Mucosa of stomach (tissue), 1 donor: ENCODE results near the gene RNF213.
A peak's percentile ranks its signal among the peaks of the same experiment; 100 is the strongest.

Experiments used
- H3K27me3 ChIP-seq: one replicate; pipeline ENCODE4 v1.7.0; 2013; ENCODE audit warnings: mild to moderate bottlenecking, low read length; ENCODE audit not compliant: control insufficient read depth, insufficient read depth
- H3K36me3 ChIP-seq: one replicate; pipeline ENCODE4 v1.7.0; 2013; ENCODE audit warnings: low read length; ENCODE audit not compliant: control insufficient read depth, insufficient read depth
- H3K4me1 ChIP-seq: one replicate; pipeline ENCODE4 v1.7.0; 2013; ENCODE audit warnings: mild to moderate bottlenecking, low read length; ENCODE audit not compliant: control insufficient read depth, insufficient read depth
- H3K4me3 ChIP-seq: one replicate; pipeline ENCODE4 v1.7.0; 2013; ENCODE audit warnings: low read length
- H3K9ac ChIP-seq: one replicate; pipeline ENCODE4 v1.7.0; 2013; ENCODE audit warnings: mild to moderate bottlenecking, low read length, moderate library complexity
- H3K9me3 ChIP-seq: one replicate; pipeline ENCODE4 v1.7.0; 2013; ENCODE audit warnings: mild to moderate bottlenecking, low read length, moderate library complexity; ENCODE audit not compliant: control insufficient read depth
- donor health status: Pancreatic carcinoma.

The RNF213 gene

GRCh38 chr17:80260791-80261158, at the start of gene RNF213:
Gene RNF213, plus strand, starts transcription at chr17:80260852. Its CDS starts 2,830 bp downstream, at chr17:80263682.
- Histone ChIP-seq H3K4me1 (peaks cover 41% of the 10 kb centered on the region), H3K27me3 (no peaks in the 10 kb centered on the region), H3K9ac (peak within 1 kb of the TSS; percentile 91), H3K4me3 (peak within 1 kb of the TSS; percentile 74), H3K36me3 (no peaks in the 10 kb centered on the region), H3K9me3 (no peaks in the 10 kb centered on the region)

DNA sequence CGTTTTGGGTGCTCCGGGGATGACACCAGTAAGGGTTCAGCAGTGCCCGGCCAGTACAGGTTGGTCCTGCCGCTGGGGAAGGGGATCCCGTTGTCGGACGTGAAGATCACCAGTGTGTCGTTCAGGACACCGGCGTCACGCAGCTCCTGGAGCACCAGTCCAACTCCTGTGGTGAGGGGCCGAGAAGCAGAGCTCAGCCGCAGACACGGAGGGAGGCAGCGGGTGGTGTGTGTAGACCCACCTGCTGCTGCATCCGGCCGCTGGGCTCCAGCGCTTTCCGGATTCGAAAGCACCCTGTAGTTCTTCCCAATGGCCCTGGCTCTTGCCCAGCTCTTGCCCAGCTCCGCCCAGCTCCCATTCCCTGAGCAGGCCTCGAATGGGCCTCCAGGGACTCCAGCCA, 48.5 kb upstream of the RNF213 start:
- peaks cover 13% of the 10 kb centered on the region for H3K36me3 ChIP-seq
- H3K4me1 ChIP-seq: no peaks in the 10 kb centered on the region
- no peak overlapping the region for H3K9ac ChIP-seq
- H3K9me3 ChIP-seq: no peaks in the 10 kb centered on the region
- no peak overlapping the region for H3K4me3 ChIP-seq
- no peaks in the 10 kb centered on the region for H3K27me3 ChIP-seq

GRCh38 chr17:80212511-80212910, 48.1 kb upstream of the RNF213 start:
- H3K9ac ChIP-seq: no peak overlapping the region
- H3K9me3 ChIP-seq: no peaks in the 10 kb centered on the region
- H3K36me3 ChIP-seq: peaks cover 15% of the 10 kb centered on the region
- no peaks in the 10 kb centered on the region for H3K4me1 ChIP-seq
- H3K27me3 ChIP-seq: no peaks in the 10 kb centered on the region
- H3K4me3 ChIP-seq: no peak overlapping the region

GRCh38 chr17:80212962-80213642, 47.5 kb upstream of the RNF213 start:
- H3K36me3 ChIP-seq: peaks cover 18% of the 10 kb centered on the region

DNA sequence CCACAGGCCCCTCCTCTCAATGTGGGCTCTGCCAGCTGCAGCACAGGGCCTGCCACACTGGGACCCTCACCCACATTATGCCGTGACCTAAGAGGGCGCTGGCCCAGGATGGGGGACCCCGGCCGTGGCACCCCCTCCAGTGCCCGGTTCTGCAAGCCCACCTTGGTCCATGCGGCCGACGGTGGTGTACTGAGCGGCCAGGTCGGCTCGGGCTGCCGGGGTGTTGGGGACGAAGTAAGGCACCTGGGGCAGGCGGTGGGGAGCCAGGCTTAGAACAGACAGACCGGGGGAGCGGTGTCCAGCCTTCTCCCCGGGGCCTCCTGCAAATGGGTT, 47.0 kb upstream of the RNF213 start:
- no peaks in the 10 kb centered on the region for H3K9me3 ChIP-seq
- no peaks in the 10 kb centered on the region for H3K27me3 ChIP-seq
- peaks cover 6% of the 10 kb centered on the region for H3K4me1 ChIP-seq
- H3K4me3 ChIP-seq: no peak overlapping the region
- peaks cover 18% of the 10 kb centered on the region for H3K36me3 ChIP-seq
- no peak overlapping the region for H3K9ac ChIP-seq

More at GRCh38 chr17:80212962-80213642, 47.5 kb upstream of the RNF213 start:
- Histone ChIP-seq H3K27me3 (no peaks in the 10 kb centered on the region), H3K9ac (no peak overlapping the region), H3K9me3 (no peaks in the 10 kb centered on the region), H3K4me1 (peaks cover under 1% of the 10 kb centered on the region), H3K4me3 (no peak overlapping the region)

GRCh38 chr17:80214012-80214877, 46.4 kb upstream of the RNF213 start:
- Histone ChIP-seq H3K27me3 (no peaks in the 10 kb centered on the region), H3K36me3 (peaks cover 18% of the 10 kb centered on the region), H3K4me3 (no peak overlapping the region), H3K9ac (no peak overlapping the region), H3K9me3 (no peaks in the 10 kb centered on the region), H3K4me1 (peaks cover 12% of the 10 kb centered on the region)

DNA sequence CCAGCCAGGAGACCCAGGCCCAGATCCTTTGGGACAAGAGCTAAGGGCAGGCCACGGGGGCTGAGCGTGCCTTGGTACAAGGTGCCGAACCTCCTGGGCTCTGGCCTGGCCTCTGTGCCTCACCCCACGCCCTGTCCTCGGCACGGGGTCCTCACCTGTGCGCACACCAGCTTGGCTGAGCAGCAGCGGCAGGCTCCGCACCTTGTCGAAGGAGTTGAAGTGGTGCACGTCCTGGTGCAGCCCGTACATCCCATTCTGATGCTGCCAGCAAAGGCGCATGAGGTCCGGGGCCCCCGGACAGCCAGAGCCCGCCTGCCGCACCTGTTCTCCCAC, 45.8 kb upstream of the RNF213 start:
- no peak overlapping the region for H3K4me3 ChIP-seq
- H3K9me3 ChIP-seq: no peaks in the 10 kb centered on the region
- peaks cover 14% of the 10 kb centered on the region for H3K36me3 ChIP-seq
- peaks cover 18% of the 10 kb centered on the region for H3K4me1 ChIP-seq
- no peak overlapping the region for H3K9ac ChIP-seq
- no peaks in the 10 kb centered on the region for H3K27me3 ChIP-seq

DNA sequence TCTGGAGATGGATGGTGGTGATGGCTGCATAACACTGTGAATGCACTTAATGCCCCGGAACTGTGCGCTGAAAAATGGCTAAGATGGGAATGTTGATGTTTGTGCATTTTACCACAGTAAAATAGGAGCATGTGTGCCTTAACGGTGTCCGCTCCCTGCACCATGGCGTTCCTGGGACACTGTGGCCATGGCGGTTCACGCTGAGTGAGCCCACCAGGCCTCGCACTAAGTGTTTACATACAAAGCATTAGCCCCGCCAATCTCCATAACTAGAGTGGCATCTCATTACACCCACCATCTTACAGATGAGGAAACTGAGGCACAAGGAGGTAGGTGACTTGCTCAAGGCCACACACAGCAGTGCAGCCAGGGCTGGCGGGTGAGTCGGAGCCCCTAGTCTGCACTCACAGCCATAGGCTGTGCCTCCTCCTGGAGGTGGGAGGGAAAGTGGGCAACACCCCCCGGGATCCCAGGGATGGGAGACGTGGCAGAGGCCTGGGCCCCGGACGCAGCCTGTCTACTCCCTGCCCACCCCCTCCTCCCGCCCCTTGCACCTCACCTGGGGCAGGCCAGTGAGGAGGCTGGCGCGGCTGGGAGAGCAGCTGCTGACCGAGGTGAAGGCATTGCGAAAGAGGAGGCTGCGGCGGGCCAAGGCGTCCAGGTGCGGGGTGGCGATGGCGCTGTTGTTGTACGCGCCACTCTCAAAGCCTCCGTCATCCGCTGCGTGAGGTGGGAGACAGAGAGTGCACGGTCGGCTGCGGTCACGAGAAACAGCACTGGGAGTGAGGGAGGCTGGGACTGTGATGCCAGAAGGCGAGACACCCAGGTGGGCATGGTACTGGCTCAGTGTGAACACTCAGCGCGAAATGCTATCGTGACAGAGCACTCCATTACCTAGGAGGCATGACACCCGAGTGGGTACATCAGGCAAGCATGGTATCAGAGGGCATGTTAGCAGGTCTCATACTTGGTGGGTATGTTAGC, 43.9 kb upstream of the RNF213 start:
- H3K9ac ChIP-seq: no peak overlapping the region
- peaks cover 18% of the 10 kb centered on the region for H3K4me1 ChIP-seq
- peaks cover 9% of the 10 kb centered on the region for H3K36me3 ChIP-seq
- no peak overlapping the region for H3K4me3 ChIP-seq
- no peaks in the 10 kb centered on the region for H3K27me3 ChIP-seq
- H3K9me3 ChIP-seq: no peaks in the 10 kb centered on the region

GRCh38 chr17:80217703-80218362, 42.8 kb upstream of the RNF213 start:
- no peak overlapping the region for H3K9ac ChIP-seq
- no peaks in the 10 kb centered on the region for H3K27me3 ChIP-seq
- H3K4me1 ChIP-seq: peaks cover 18% of the 10 kb centered on the region
- H3K36me3 ChIP-seq: peaks cover 9% of the 10 kb centered on the region
- no peaks in the 10 kb centered on the region for H3K9me3 ChIP-seq
- no peak overlapping the region for H3K4me3 ChIP-seq

DNA sequence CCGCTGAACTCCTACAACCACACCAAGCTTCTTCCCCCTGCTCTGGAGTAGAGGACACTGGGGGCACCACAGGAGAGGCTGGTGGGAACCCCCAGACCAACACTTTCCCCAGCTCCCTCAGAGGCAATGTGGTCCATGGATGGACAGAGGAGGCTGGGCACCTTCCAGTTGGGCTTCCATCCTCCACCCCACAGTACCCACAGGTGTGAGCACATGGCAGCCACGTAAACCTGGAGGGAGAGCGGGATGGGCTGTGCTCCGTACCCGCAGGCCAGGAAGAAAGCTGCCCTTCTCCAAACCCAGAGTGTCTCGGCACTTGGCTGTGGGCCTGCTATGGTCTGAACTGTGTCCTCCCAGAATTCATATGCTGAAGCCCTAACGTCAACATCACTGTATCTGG, 42.3 kb upstream of the RNF213 start:
- Histone ChIP-seq H3K9me3 (no peaks in the 10 kb centered on the region), H3K4me3 (no peak overlapping the region), H3K27me3 (no peaks in the 10 kb centered on the region), H3K9ac (no peak overlapping the region), H3K36me3 (peaks cover 9% of the 10 kb centered on the region), H3K4me1 (peaks cover 18% of the 10 kb centered on the region)

GRCh38 chr17:80219013-80219762, 41.5 kb upstream of the RNF213 start:
- Histone ChIP-seq H3K9ac (peak overlapping the region; percentile 96), H3K9me3 (no peaks in the 10 kb centered on the region), H3K4me3 (peak overlapping the region; percentile 84), H3K27me3 (no peaks in the 10 kb centered on the region), H3K36me3 (peaks cover 5% of the 10 kb centered on the region), H3K4me1 (peaks cover 18% of the 10 kb centered on the region)
